Suprapubic skin (tissue), 4 donors: ENCODE results near the gene SH3GL2. TPM values are rescaled to one million over a fixed set of nuclear protein-coding genes. Genes with fewer than 3 reads are reported as not detected.
"Not testable (repeated sequence)": the region's sequence is repeated elsewhere in the genome, so short reads cannot be mapped to it uniquely, and the experiment has no call there.

Experiments used
- DNase-seq, 2 donors: peaks; one replicate each; pipeline ENCODE4 v3.0.0-alpha.2; 2019; ENCODE audit warnings: low spot score in 2 of 2
- H3K27ac ChIP-seq: fragments of 200-600 bp; sonication (generic); one replicate; pipeline ENCODE4 v1.5.1; 2019
- H3K27me3 ChIP-seq: fragments of 200-600 bp; sonication (generic); one replicate; pipeline ENCODE4 v1.5.1; 2019
- H3K36me3 ChIP-seq: fragments of 200-600 bp; sonication (generic); one replicate; pipeline ENCODE4 v1.5.1; 2019
- H3K4me1 ChIP-seq: fragments of 200-600 bp; sonication (generic); one replicate; pipeline ENCODE4 v1.5.1; 2019
- H3K4me3 ChIP-seq: fragments of 200-600 bp; sonication (generic); one replicate; pipeline ENCODE4 v1.5.1; 2019; ENCODE audit warnings: mild to moderate bottlenecking
- H3K9me3 ChIP-seq: fragments of 200-600 bp; sonication (generic); one replicate; pipeline ENCODE4 v1.5.1; 2019
- CTCF ChIP-seq, 2 donors: fragments of 200-600 bp in 1 of 2; fragments of 450-650 bp in 1 of 2; sonication (generic) in 1 of 2; IDR thresholded peaks; one replicate each; pipeline ENCODE4 v1.5.1; 2016 to 2019; ENCODE audit warnings: antibody characterized with exemption in 2 of 2, mild to moderate bottlenecking in 1 of 2, moderate library complexity in 1 of 2
- EP300 ChIP-seq: sonication (generic); formaldehyde crosslinking; IDR thresholded peaks from one replicate; pipeline ENCODE4 v1.6.1; 2017; ENCODE audit warnings: antibody characterized with exemption
- POLR2A ChIP-seq, 2 donors: fragments of 450-650 bp; IDR thresholded peaks; one replicate each; pipeline ENCODE4 v1.6.1; 2017; ENCODE audit warnings: antibody characterized with exemption in 2 of 2, mild to moderate bottlenecking in 2 of 2, moderate library complexity in 2 of 2
- POLR2AphosphoS5 ChIP-seq, 3 donors: sonication (generic); formaldehyde crosslinking; IDR thresholded peaks; one replicate each; pipeline ENCODE4 v1.6.1; 2017; ENCODE audit warnings: antibody characterized with exemption in 3 of 3
- WGBS: methylation state at CpG from one replicate; pipeline ENCODE4 v1.1.5; 2018; 5-methylcytosine and 5-hydroxymethylcytosine counted together
- total RNA-seq, 4 donors: library from RNA; depleted of rRNA; stranded (reverse); fragments of >200 nt; gene quantifications; one replicate each; pipeline ENCODE4 v1.1.0, GENCODE V29; 2016

SH3GL2 gene
- total RNA-seq, 4 donors from 2014 or later = not detected

- DNase-seq = no peak
- TF ChIP-seq POLR2A (IDR thresholded peaks at IDR 0.05) = no peak
- no peak for TF ChIP-seq EP300
- TF ChIP-seq POLR2AphosphoS5 (IDR thresholded peaks at IDR 0.05) = no peak
- no peak for TF ChIP-seq CTCF (IDR thresholded peaks at IDR 0.05)
- H3K9me3 ChIP-seq = no peaks in the 10 kb centered on the region
- H3K27ac ChIP-seq = no peak overlapping the region
- 63% methylated on average over 6 of the region's 6 CpGs for WGBS
- H3K27me3 ChIP-seq = no peaks in the 10 kb centered on the region
- no peaks in the 10 kb centered on the region for H3K4me1 ChIP-seq
- no peak overlapping the region for H3K4me3 ChIP-seq
- H3K36me3 ChIP-seq = no peaks in the 10 kb centered on the region
Observed at GRCh38 chr9:17761984-17762676, 183.3 kb downstream of the SH3GL2 start.

- no peak overlapping the region for H3K27ac ChIP-seq
- H3K4me1 ChIP-seq = no peaks in the 10 kb centered on the region
- H3K4me3 ChIP-seq = no peak overlapping the region
- H3K27me3 ChIP-seq = no peaks in the 10 kb centered on the region
- H3K36me3 ChIP-seq = no peaks in the 10 kb centered on the region
- 27% methylated on average over 3 of the region's 3 CpGs for WGBS
- no peak for DNase-seq
- no peaks in the 10 kb centered on the region for H3K9me3 ChIP-seq
- TF ChIP-seq POLR2A (IDR thresholded peaks at IDR 0.05) (no peak), EP300 (no peak), CTCF (IDR thresholded peaks at IDR 0.05) (no peak), POLR2AphosphoS5 (IDR thresholded peaks at IDR 0.05) (no peak)
Observed at GRCh38 chr9:17764306-17764705, 185.4 kb downstream of the SH3GL2 start.

- H3K27me3 ChIP-seq, H3K4me1 ChIP-seq, H3K9me3 ChIP-seq, DNase-seq, H3K36me3 ChIP-seq, H3K4me3 ChIP-seq, H3K27ac ChIP-seq: not testable (repeated sequence)
- 82% methylated on average over 4 of the region's 4 CpGs for WGBS
Observed at GRCh38 chr9:17765131-17765530, 186.3 kb downstream of the SH3GL2 start.

- no peak overlapping the region for H3K4me3 ChIP-seq
- H3K27ac ChIP-seq = no peak overlapping the region
- DNase-seq = no peak
- no peaks in the 10 kb centered on the region for H3K36me3 ChIP-seq
- 81% methylated on average over 3 of the region's 3 CpGs for WGBS
- no peaks in the 10 kb centered on the region for H3K9me3 ChIP-seq
- no peaks in the 10 kb centered on the region for H3K27me3 ChIP-seq
- TF ChIP-seq EP300 (no peak), CTCF (IDR thresholded peaks at IDR 0.05) (no peak), POLR2AphosphoS5 (IDR thresholded peaks at IDR 0.05) (no peak), POLR2A (IDR thresholded peaks at IDR 0.05) (no peak)
- H3K4me1 ChIP-seq = no peaks in the 10 kb centered on the region
Observed at GRCh38 chr9:17772223-17772622, 193.4 kb downstream of the SH3GL2 start.

- Histone ChIP-seq H3K27ac (no peak overlapping the region), H3K9me3 (no peaks in the 10 kb centered on the region), H3K36me3 (no peaks in the 10 kb centered on the region), H3K4me3 (no peak overlapping the region), H3K4me1 (no peaks in the 10 kb centered on the region), H3K27me3 (no peaks in the 10 kb centered on the region)
- no peak for DNase-seq
- TF ChIP-seq CTCF (IDR thresholded peaks at IDR 0.05) = no peak
Observed at GRCh38 chr9:17775656-17776055, 196.8 kb downstream of the SH3GL2 start.

GRCh38 chr9:17776735-17777134 lies 197.9 kb downstream of the SH3GL2 start:
- no peak overlapping the region for H3K4me3 ChIP-seq
- TF ChIP-seq EP300 (no peak), CTCF (IDR thresholded peaks at IDR 0.05) (no peak), POLR2AphosphoS5 (IDR thresholded peaks at IDR 0.05) (no peak), POLR2A (IDR thresholded peaks at IDR 0.05) (no peak)
- H3K27me3 ChIP-seq = no peaks in the 10 kb centered on the region
- DNase-seq = no peak
- H3K36me3 ChIP-seq = no peaks in the 10 kb centered on the region
- H3K9me3 ChIP-seq = no peaks in the 10 kb centered on the region
- 34% methylated on average over 3 of the region's 3 CpGs for WGBS
- H3K27ac ChIP-seq = no peak overlapping the region
- H3K4me1 ChIP-seq = no peaks in the 10 kb centered on the region
